ENCODE data around the gene CORO6.

Gene CORO6

DNA sequence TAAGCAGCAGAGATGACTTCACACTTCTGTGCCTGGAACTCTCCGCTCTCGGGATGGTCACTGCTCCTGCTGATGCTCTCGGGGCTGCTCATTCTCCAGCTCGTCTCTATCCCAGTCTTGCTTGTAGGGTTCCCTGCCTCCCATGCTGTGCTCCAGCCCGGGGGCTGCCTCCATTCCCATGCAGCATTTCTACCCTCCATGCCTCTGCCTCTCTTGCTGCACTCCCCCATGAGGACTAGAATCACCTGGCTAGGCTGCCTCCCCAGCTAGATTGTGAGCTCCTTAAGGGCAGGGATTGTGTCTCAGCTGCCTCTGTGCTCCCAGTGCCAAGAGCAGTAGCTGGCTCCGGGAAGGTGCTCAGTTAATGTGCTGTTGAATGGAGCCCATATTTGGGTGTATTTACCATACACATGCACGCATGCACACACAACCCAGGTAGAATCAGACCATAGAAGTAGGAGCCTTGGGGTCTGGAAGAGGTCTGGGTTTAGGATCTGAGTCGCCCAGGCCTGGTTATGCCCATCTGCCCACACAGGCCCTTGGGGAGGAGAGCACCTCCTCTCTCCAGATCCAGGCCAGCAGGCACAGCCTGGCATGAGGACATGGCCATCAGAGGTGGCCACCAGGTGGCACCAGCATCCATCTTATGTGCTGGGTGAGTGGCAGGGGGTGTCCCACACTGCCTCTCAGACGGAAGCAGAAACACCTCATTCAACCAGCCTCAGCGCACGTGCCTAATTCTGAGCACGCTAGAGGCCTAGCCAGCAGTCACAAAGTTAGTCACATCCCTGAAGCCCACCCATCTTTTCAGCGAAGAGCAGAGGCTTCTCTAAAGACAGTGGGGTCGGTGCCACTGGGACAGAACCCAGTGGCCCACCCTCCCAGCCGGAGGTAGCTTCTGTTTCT is 42.6 kb downstream of the CORO6 start:
- in situ Hi-C loops (cut with MboI; ENCODE audit: low sequenced_read_pairs): no loop called here

DNA sequence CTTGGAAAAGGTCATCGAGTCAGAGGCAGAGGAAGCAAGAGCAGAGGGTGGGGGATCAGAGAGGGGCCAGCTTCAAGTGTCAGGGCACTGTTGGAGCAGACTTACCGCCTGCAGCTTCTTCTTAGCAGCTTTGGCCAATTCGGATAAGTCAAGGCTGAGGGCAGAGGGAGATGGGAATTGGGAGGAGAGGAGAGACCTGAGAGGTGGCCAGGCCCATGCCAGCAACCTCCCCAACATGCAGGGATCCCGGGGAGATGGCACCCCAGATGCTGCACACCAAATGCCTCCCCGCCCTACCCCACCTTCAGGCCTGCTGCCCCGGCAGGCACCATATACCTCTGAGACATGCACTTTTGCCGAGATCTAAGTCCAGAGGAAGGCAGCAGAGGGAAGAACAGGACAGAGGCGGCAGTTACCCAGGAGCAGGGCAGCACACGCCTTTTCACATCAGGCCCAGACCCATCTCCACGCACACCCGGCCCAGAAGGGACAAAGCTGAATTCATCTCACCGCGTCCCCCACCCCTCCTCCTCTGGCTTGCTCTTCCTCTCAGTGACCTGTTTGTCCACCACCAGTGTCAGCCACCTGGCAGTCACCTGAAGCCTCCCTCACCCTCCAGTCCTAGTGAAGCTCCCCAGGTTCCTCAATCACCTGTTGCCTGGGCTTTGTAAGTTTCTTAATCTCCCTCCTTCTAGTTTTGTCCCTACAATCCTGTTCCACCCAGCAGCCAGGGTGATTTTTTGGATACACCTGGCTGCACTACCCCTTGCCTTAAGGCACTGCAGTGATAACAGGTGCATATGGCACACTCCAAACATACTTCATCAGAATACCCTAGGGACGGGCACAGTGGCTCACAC is 43.9 kb downstream of the CORO6 start:
- in situ Hi-C loops (cut with MboI; ENCODE audit: low sequenced_read_pairs): no loop called here

GRCh38 chr17:29577385-29578211 is 45.1 kb downstream of the CORO6 start:
- in situ Hi-C loops (cut with MboI; ENCODE audit: low sequenced_read_pairs): no loop called here

GRCh38 chr17:29577001-29577370 is 45.7 kb downstream of the CORO6 start:
- in situ Hi-C loops (cut with MboI; ENCODE audit: low sequenced_read_pairs): no loop called here

DNA sequence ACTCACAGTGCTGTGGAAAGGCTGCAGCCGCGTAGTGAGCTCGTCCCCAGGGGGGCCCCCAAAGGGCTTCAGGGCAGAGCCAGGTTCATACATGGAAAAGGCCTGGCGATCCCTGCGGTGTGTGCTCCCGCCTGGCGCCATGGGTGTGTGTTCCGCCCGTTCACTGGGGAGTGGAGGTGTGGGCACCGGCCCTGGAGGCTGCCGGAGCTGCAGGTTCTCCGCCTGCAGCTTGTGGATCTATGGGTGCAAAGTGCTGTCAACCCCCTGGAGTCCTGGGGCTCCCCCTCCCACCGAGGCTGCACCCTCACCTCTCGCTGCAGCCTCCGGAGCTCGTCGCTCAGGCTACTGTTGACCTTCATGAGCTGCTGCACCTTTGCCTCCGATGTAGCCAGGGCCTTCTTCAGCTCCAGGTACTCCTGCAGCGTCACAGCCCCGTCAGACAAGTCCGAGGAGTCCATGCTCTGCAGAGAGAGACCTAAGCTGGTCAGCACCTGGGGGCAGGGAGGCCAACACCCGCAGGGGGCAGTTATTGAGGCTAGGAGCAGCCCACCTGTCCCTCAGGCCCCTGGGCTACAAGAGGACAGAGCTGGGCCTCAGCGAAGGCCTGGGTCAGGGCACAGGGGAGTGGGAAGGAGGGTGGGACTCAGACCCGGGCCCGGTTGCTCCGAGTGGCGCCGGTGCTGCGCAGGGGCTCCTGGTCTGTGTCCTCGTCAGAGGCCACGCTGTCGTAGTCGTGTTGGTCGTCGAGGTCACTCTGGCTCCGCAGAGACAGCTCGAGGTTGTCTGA is 46.3 kb downstream of the CORO6 start:
- in situ Hi-C loops (cut with MboI; ENCODE audit: low sequenced_read_pairs): no loop called here

DNA sequence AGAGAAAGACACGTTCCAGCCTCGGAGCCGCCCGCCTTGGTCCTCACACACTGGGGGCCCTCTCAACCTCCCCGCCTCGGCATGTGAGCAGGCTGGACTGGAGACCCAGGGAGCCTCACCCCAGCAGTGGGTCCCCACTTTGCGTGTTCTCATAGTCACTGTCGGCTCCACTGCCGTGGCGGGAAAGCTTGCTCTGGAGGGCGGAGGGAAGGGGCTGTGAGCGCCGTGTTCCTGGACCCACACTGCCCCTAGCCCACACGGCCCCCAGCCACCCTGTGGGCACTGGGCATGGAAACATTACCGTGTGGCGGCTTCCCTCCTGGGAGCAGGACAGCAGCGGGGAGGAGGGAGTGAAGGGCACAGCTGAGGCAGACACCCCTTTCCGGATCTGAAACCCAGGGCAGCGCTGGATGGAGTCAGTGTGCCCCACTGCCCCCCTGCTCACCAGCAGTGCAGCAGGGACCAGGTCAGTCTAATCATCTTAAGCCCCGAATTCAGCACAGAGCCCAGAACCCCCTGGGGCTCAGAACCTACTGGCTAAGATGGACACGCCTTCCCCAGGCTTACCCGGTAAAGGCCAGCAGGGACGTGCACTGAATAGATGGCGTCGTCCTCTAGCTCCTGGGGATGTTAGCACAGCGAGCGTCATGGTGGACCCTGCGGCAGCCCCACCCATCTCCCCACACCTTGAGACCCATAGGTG is 47.0 kb downstream of the CORO6 start:
- in situ Hi-C loops (cut with MboI; ENCODE audit: low sequenced_read_pairs): no loop called here

- in situ Hi-C loops (cut with MboI; ENCODE audit: low sequenced_read_pairs): loop anchor here (25.0 kb wide), 1 partner anchor 438 kb away; no protein-coding TSS in a partner anchor
These were observed 47.8 kb downstream of the CORO6 start for GRCh38 chr17:29574732-29575510.

GRCh38 chr17:29573871-29574731 is 48.6 kb downstream of the CORO6 start:
- in situ Hi-C loops (cut with MboI; ENCODE audit: low sequenced_read_pairs): loop anchor here (25.0 kb wide), 1 partner anchor 437 kb away; no protein-coding TSS in a partner anchor

DNA sequence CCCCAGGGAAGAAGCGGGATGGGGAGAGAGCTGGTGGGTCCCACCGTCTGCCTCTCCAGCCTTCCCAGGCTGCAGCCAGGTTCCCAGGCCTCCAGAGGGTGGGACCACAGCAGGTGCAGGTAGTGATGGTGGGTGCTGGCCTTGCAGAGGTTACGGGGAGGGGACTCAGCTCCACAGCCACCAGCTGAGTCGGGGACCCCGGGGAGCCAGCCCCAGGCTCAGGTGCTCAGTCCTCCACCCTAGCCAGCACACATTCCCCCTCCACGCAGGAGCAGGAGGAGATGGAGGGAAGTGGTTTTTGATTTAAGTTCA is 49.2 kb downstream of the CORO6 start:
- in situ Hi-C loops (cut with MboI; ENCODE audit: low sequenced_read_pairs): loop anchor here (25.0 kb wide), 1 partner anchor 436 kb away; no protein-coding TSS in a partner anchor

- in situ Hi-C loops (cut with MboI; ENCODE audit: low sequenced_read_pairs): loop anchor here (25.0 kb wide), 1 partner anchor 436 kb away; no protein-coding TSS in a partner anchor
These were observed 49.8 kb downstream of the CORO6 start for GRCh38 chr17:29572691-29573557.

DNA sequence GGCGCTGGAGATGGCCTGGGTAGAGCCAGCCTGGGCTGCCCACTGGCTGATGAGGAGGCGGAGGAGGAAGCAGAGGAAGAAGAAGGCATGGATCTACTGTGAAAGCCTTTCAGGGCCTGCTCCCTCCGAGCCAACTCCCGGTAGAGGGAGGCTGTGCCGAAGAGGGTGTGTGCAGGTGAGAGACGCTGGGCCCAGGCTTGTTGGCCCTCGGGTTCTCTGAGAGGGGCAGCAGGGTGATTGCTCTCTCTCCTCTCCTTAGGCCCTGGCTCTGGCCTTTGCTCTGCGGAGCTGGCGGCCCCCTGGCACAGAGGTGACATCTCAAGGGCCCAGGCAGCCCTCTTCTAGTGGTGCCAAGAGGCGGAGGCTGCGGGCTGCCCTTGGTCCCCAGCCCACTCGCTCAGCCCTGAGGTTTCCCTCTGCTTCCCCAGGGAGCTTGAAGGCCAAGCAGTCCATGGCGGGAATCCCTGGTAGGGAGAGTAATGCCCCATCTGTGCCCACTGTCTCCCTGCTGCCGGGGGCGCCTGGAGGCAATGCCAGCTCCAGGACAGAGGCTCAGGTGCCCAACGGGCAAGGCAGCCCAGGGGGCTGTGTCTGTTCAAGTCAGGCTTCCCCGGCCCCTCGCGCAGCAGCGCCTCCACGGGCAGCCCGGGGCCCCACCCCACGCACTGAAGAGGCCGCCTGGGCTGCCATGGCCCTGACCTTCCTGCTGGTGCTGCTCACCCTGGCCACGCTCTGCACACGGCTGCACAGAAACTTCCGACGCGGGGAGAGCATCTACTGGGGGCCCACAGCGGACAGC is 50.6 kb downstream of the CORO6 start:
- in situ Hi-C loops (cut with MboI; ENCODE audit: low sequenced_read_pairs): loop anchor here (25.0 kb wide), 1 partner anchor 435 kb away; no protein-coding TSS in a partner anchor

DNA sequence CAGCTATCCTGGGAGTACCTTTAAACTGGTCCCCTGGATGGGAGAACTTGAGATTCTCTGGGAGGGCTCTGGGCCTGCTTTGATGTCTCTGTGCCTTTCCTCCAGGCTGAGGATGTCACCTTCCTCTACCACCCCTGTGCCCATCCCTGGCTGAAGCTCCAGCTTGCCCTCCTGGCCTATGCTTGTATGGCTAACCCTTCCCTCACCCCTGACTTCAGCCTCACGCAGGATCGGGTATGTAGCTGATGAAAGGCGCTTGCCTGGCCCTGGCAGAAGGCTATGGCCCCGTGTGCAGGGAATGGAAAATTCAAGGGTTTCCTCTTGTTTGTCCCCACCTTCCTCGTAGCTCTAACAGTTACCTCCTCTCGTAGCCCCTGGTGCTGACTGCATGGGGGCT is 51.2 kb downstream of the CORO6 start:
- in situ Hi-C loops (cut with MboI; ENCODE audit: low sequenced_read_pairs): loop anchor here (25.0 kb wide), 1 partner anchor 434 kb away; no protein-coding TSS in a partner anchor

- in situ Hi-C loops (cut with MboI; ENCODE audit: low sequenced_read_pairs): loop anchor here (25.0 kb wide), 1 partner anchor 433 kb away; no protein-coding TSS in a partner anchor
These were observed 52.2 kb downstream of the CORO6 start for GRCh38 chr17:29570521-29570920.

DNA sequence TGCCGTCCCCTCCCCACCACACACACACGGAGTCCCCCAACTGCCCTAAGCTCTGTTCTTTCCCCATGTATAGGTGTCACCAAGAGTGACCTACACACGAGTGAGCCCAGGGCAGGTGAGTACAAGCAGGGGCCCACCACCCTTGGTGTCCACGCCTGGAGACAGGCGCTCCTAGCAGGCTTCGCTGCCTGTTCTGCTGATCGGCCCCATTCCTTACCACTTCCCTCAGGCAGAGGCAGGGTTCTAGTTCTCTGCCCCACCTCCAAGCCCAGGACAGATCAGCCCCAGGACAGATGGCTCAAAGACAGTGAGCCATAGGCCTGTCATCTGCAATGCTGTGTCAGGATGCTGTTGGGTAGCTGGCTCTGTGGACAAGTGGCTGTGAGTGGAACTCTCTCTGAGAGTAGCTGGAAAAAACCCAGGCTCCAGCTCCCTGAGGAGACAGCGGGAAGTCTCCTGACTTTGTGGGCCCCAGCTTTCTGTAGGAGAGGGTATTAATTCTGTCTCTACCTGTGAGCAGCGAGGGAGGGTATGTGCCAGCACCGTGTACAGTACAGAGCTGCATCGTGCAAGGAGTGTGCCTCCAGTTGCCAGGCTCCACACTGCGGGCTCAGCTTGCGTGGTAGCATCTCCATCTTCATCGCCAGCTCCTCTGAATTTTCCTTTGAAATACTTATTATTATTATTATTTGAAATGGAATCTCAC is 53.3 kb downstream of the CORO6 start:
- in situ Hi-C loops (cut with MboI; ENCODE audit: low sequenced_read_pairs): loop anchor here (25.0 kb wide), 1 partner anchor 432 kb away; no protein-coding TSS in a partner anchor

Measured in HL-60/S4 (cell line).